ENCODE measurements around the gene THOP1.

Gene THOP1

DNA sequence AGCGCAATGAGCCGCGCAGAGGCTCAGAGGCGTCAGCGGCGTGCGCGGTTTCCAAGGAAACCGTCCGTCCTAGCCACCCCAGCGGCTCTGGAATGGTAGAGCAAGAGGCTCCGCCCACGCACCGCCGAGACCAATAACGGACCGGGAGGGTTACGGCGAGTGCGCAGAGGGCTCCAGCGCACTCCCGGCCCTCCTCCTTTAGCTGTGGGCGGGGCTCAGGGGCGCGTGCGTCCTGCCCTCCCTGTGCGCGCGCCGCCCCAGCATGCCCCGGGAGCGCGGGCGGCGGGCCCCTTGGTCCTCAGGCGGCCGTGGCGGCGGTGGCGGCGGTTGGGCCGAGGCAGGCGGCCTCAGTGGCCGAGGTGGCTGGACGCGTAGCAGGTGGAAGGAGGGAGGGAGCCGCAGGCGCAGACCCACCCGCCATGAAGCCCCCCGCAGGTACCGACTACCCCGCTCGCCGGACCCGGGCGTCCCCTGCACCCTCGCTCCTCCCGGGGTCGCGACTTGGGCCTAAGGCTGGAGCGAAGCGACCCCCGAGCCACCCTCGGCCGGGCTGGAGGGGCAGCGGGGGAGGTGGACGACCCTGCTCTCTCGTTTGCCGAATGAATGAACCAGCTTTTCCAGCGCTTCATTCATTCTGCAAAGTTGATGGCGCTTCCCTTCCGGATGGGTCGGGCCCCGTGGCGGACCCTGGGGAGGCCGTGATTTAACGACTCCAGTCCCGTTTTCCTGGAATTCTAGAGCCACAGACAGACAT, at the start of gene THOP1:
Gene THOP1 (plus strand): TSS at position 260 of the 754 bp plus-strand sequence. CDS start 160 bp downstream, at position 420.
- Histone ChIP-seq H3K4me1 (ENCODE audit: insufficient read depth, poor library complexity, severe bottlenecking) (peaks cover 5% of the 10 kb centered on the region), H3K27me3 (ENCODE audit: insufficient read depth, poor library complexity, severe bottlenecking) (no peaks in the 10 kb centered on the region), H3K27ac (ENCODE audit: poor library complexity, severe bottlenecking) (peak within 1 kb of the TSS; percentile 23), H3K36me3 (ENCODE audit: low read depth) (peaks cover 22% of the 10 kb centered on the region), H3K9me3 (ENCODE audit: severe bottlenecking) (no peaks in the 10 kb centered on the region), H3K4me3 (ENCODE audit: severe bottlenecking) (peak within 1 kb of the TSS; percentile 94)
- ATAC-seq (ENCODE audit: low read depth) (peak; percentile 88), DNase-seq (ENCODE audit: low spot score) (peak; percentile 99)
- TF ChIP-seq, protein P1, sequence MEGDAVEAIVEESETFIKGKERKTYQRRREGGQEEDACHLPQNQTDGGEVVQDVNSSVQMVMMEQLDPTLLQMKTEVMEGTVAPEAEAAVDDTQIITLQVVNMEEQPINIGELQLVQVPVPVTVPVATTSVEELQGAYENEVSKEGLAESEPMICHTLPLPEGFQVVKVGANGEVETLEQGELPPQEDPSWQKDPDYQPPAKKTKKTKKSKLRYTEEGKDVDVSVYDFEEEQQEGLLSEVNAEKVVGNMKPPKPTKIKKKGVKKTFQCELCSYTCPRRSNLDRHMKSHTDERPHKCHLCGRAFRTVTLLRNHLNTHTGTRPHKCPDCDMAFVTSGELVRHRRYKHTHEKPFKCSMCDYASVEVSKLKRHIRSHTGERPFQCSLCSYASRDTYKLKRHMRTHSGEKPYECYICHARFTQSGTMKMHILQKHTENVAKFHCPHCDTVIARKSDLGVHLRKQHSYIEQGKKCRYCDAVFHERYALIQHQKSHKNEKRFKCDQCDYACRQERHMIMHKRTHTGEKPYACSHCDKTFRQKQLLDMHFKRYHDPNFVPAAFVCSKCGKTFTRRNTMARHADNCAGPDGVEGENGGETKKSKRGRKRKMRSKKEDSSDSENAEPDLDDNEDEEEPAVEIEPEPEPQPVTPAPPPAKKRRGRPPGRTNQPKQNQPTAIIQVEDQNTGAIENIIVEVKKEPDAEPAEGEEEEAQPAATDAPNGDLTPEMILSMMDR (IDR thresholded peaks at IDR 0.05; ENCODE audit: poor library complexity, severe bottlenecking), result no peak

DNA sequence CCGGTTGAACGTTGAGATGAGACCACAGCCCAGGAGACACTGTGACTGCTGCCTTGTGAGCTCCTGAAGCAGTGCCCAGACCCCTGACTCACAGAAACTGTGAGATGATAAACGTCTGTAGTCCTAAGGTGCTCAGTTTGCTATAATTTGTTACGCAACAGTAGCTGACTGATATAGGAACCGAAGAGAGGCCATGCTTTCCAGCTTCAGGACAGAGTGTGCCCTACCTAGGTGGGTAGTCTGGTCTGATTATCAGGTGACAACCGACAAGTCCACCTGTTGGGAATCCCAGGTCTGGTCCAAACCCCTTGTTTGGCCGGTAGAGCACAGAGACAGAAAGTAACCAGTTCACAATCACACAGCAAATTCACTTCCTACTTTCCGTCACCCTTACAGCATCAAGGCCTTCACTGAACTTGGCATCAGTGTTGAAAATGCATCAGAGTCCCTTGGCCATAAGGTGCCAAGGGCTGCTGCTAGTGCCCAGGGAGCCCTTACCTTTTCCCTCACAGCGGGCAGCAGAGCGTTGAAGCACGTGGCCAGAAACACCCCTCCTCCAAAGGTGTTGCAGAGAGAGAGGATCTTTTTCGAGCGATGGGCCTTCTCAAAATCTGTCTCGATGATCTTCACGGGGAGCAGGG, 48.6 kb upstream of the THOP1 start:
- H3K4me3 ChIP-seq (ENCODE audit: severe bottlenecking), result no peak overlapping the region
- DNase-seq (ENCODE audit: low spot score), result no peak
- no peaks in the 10 kb centered on the region for H3K9me3 ChIP-seq (ENCODE audit: severe bottlenecking)
- TF ChIP-seq, protein P1 (IDR thresholded peaks at IDR 0.05; ENCODE audit: poor library complexity, severe bottlenecking), result no peak
- no peak overlapping the region for H3K27ac ChIP-seq (ENCODE audit: poor library complexity, severe bottlenecking)
- H3K27me3 ChIP-seq (ENCODE audit: insufficient read depth, poor library complexity, severe bottlenecking), result no peaks in the 10 kb centered on the region
- H3K36me3 ChIP-seq (ENCODE audit: low read depth), result peaks cover 14% of the 10 kb centered on the region
- no peak for ATAC-seq (ENCODE audit: low read depth)
- H3K4me1 ChIP-seq (ENCODE audit: insufficient read depth, poor library complexity, severe bottlenecking), result no peaks in the 10 kb centered on the region

DNA sequence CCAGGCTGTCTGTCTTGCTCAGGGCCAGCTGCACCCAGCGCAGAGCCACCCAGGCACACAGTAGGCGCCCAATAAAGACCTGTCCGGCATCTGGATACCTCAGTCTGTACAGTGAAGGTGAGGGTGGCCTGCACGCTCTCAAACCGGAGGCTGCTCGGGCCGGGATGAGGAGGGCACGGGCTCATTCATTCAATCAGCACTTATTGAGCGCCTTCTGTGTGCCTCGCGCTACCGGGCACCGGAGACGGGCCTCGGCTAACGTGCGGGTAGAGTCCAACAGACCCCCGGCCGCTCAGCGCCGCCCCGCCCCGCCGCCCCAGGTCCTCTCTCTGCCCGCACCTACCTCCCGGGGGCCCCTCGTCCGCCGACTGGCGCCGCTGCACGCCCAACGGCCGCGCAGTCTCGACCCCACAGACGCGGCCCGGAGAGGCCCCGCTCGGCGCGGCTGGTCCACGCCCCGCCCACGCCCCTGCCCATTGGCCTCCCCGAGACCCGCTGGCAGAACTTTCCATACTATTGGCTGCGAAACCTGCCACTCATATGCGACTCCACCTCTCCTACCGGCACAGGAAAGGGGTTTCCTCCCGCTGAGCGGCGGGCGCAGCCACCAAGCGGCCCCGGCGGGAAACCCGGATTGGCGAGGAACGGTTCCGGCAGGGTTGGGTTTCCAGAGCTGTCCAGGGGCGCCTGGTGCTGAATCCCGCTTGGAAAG, 45.5 kb upstream of the THOP1 start, which contains the start of gene SLC39A3:
Gene SLC39A3 (minus strand): TSS at position 416 of the 712 bp plus-strand sequence. CDS start 2,760 bp downstream, outside the sequence.
- H3K27ac ChIP-seq (ENCODE audit: poor library complexity, severe bottlenecking), result no peak within 1 kb of the TSS
- no peaks in the 10 kb centered on the region for H3K27me3 ChIP-seq (ENCODE audit: insufficient read depth, poor library complexity, severe bottlenecking)

DNA sequence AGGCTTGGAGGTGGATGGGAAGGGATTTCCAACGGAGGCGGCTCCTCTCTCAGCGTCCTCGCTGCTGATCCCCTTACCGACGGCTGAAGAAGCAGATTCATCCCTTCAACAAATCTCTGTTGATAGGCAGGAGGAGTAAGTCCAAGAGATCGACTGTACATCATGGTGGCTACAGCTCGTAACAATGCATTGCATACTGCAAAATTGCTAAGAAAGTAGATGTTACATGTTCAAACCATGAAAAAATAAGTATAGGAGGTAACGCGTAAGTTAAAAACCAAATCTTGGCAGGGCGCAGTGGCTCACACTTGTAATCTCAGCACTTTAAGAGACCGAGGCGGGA, 45.0 kb upstream of the THOP1 start:
- Histone ChIP-seq H3K4me3 (ENCODE audit: severe bottlenecking) (no peak overlapping the region), H3K36me3 (ENCODE audit: low read depth) (peaks cover 14% of the 10 kb centered on the region), H3K4me1 (ENCODE audit: insufficient read depth, poor library complexity, severe bottlenecking) (no peaks in the 10 kb centered on the region), H3K27me3 (ENCODE audit: insufficient read depth, poor library complexity, severe bottlenecking) (no peaks in the 10 kb centered on the region), H3K9me3 (ENCODE audit: severe bottlenecking) (no peaks in the 10 kb centered on the region), H3K27ac (ENCODE audit: poor library complexity, severe bottlenecking) (no peak overlapping the region)
- TF ChIP-seq, protein P1 (IDR thresholded peaks at IDR 0.05; ENCODE audit: poor library complexity, severe bottlenecking), result no peak
- DNase-seq (ENCODE audit: low spot score) (no peak), ATAC-seq (ENCODE audit: low read depth) (no peak)

More for the DNA sequence above, 45.5 kb upstream of the THOP1 start, which contains the start of gene SLC39A3:
- H3K36me3 ChIP-seq (ENCODE audit: low read depth), result peaks cover 14% of the 10 kb centered on the region
- no peaks in the 10 kb centered on the region for H3K4me1 ChIP-seq (ENCODE audit: insufficient read depth, poor library complexity, severe bottlenecking)
- no peaks in the 10 kb centered on the region for H3K9me3 ChIP-seq (ENCODE audit: severe bottlenecking)
- TF ChIP-seq, protein P1 (IDR thresholded peaks at IDR 0.05; ENCODE audit: poor library complexity, severe bottlenecking), result no peak
- peak; percentile 92 for DNase-seq (ENCODE audit: low spot score)
- peak; percentile 99 for ATAC-seq (ENCODE audit: low read depth)
- peak within 1 kb of the TSS; percentile 72 for H3K4me3 ChIP-seq (ENCODE audit: severe bottlenecking)
